Keratinocyte (primary cell): ENCODE measurements around the gene CHST8. TPM values are rescaled to one million over a fixed set of nuclear protein-coding genes. Genes with fewer than 3 reads are reported as not detected.

Experiments used
- DNase-seq: peaks from one replicate; pipeline ENCODE4 v3.0.0-alpha.2; 2011; ENCODE audit warnings: low read depth, missing footprints, low spot score
- FAIRE-seq: peaks from 2 replicates; lab custom pipeline; 2011; peaks lifted over from hg19 to GRCh38; lab: Jason Lieb, UNC
- H2AFZ ChIP-seq: 2 replicates; pipeline ENCODE4 v1.6.0; 2012; ENCODE audit warnings: low read length, control low read depth, inconsistent platforms; ENCODE audit not compliant: control insufficient read depth
- H3K27ac ChIP-seq: 2 replicates; pipeline ENCODE4 v1.5.1; 2011; ENCODE audit warnings: low read length; ENCODE audit not compliant: control insufficient read depth, insufficient read depth
- H3K27me3 ChIP-seq: 3 replicates; pipeline ENCODE4 v1.6.0; 2011; ENCODE audit warnings: low read length; ENCODE audit not compliant: control insufficient read depth, insufficient read depth; ENCODE audit errors: extremely low read depth
- H3K36me3 ChIP-seq, 2 experiments: 2 replicates in 1 of 2; 3 replicates in 1 of 2; pipeline ENCODE4 v1.5.1; 2011; ENCODE audit warnings: low read length in 2 of 2, mild to moderate bottlenecking in 1 of 2; ENCODE audit not compliant: control insufficient read depth in 2 of 2, insufficient read depth in 2 of 2; ENCODE audit errors: extremely low read depth in 1 of 2
- H3K4me1 ChIP-seq: 3 replicates; pipeline ENCODE4 v1.5.1; 2011; ENCODE audit warnings: low read length; ENCODE audit not compliant: control insufficient read depth, insufficient read depth; ENCODE audit errors: extremely low read depth
- H3K4me2 ChIP-seq: 3 replicates; pipeline ENCODE4 v1.6.0; 2011; ENCODE audit warnings: low read depth, low read length; ENCODE audit not compliant: control insufficient read depth, insufficient read depth; ENCODE audit errors: extremely low read depth
- H3K4me3 ChIP-seq, 3 experiments: fragments of 200-600 bp in 1 of 3; sonication (generic) in 1 of 3; 2 replicates in 2 of 3; 3 replicates in 1 of 3; pipeline ENCODE4 v1.5.1; 2011 to 2016; ENCODE audit warnings: low read length in 3 of 3, mild to moderate bottlenecking in 3 of 3, control low read depth in 2 of 3, inconsistent platforms in 1 of 3, low read depth in 1 of 3, mixed read lengths in 1 of 3, mixed run types in 1 of 3, moderate library complexity in 1 of 3; ENCODE audit not compliant: control insufficient read depth in 2 of 3, insufficient read depth in 2 of 3; ENCODE audit errors: extremely low read depth in 1 of 3
- H3K79me2 ChIP-seq: 2 replicates; pipeline ENCODE4 v1.6.0; 2012; ENCODE audit warnings: low read length; ENCODE audit not compliant: control insufficient read depth, insufficient read depth
- H3K9ac ChIP-seq: 3 replicates; pipeline ENCODE4 v1.6.0; 2011; ENCODE audit warnings: low read length; ENCODE audit not compliant: control insufficient read depth, insufficient read depth; ENCODE audit errors: extremely low read depth
- H3K9me1 ChIP-seq: 3 replicates; pipeline ENCODE4 v1.6.0; 2011; ENCODE audit warnings: low read length; ENCODE audit not compliant: control insufficient read depth, insufficient read depth; ENCODE audit errors: extremely low read depth
- H3K9me3 ChIP-seq: 2 replicates; pipeline ENCODE4 v1.5.1; 2012; ENCODE audit warnings: low read depth, low read length; ENCODE audit not compliant: control insufficient read depth
- H4K20me1 ChIP-seq: 3 replicates; pipeline ENCODE4 v1.6.0; 2011; ENCODE audit warnings: low read length; ENCODE audit not compliant: control insufficient read depth, insufficient read depth; ENCODE audit errors: extremely low read depth
- EZH2 ChIP-seq: IDR thresholded peaks from one replicate; pipeline ENCODE4 v1.6.1; 2012; ENCODE audit warnings: inconsistent platforms, mild to moderate bottlenecking, low read length, moderate library complexity
- dilution Hi-C: fragments of 300-500 bp; cut with MboI; formaldehyde crosslinking; loops from one replicate; pipeline ENCODE4 v1.7.0; 2020; ENCODE audit warnings: low sequenced_read_pairs; ENCODE audit not compliant: extremely low pct_ligation_motif_present
- polyA plus RNA-seq, 5 experiments: library from polyadenylated mRNA; depleted of rRNA in 3 of 5; stranded (reverse) in 3 of 5; stranded (forward) in 1 of 5; unstranded in 1 of 5; fragments of >200 nt; gene quantifications; 1 replicate in 1 of 5; 2 replicates in 3 of 5; 3 replicates in 1 of 5; pipeline versions ENCODE4 v1.2.1 to v1.2.3, GENCODE V29; 2011 to 2012; ENCODE audit warnings: missing spikeins in 2 of 5, low read depth in 1 of 5, low replicate concordance in 1 of 5
- TF ChIP-seq, protein P1 (sequence below), 3 experiments: IDR thresholded peaks in 1 of 3; conservative IDR thresholded peaks in 1 of 3; optimal IDR thresholded peaks in 1 of 3; 2 replicates in 2 of 3; 3 replicates in 1 of 3; pipeline versions ENCODE3 to v1.5.1; 2011; ENCODE audit warnings: low read length in 3 of 3, mild to moderate bottlenecking in 3 of 3, moderate library complexity in 2 of 3, control low read depth in 1 of 3, inconsistent platforms in 1 of 3; ENCODE audit not compliant: insufficient read depth in 2 of 3; ENCODE audit errors: extremely low read depth in 1 of 3

The CHST8 gene
- polyA plus RNA-seq, 1 donor (not counting 4 experiments of a cell fraction or from before 2014, with no cell fraction given): not detected

- Histone ChIP-seq H3K27ac (no peak overlapping the region), H3K9me1 (no peaks in the 10 kb centered on the region), H3K36me3 (no peaks in the 10 kb centered on the region), H3K4me1 (peaks cover 8% of the 10 kb centered on the region), H3K79me2 (no peaks in the 10 kb centered on the region), H4K20me1 (no peaks in the 10 kb centered on the region), H3K9me3 (no peaks in the 10 kb centered on the region), H2AFZ (no peak overlapping the region), H3K4me2 (no peak overlapping the region), H3K27me3 (peaks cover 27% of the 10 kb centered on the region), H3K4me3 (no peak overlapping the region), H3K9ac (no peak overlapping the region)
- dilution Hi-C loops: no loop called here
- TF ChIP-seq, protein P1, sequence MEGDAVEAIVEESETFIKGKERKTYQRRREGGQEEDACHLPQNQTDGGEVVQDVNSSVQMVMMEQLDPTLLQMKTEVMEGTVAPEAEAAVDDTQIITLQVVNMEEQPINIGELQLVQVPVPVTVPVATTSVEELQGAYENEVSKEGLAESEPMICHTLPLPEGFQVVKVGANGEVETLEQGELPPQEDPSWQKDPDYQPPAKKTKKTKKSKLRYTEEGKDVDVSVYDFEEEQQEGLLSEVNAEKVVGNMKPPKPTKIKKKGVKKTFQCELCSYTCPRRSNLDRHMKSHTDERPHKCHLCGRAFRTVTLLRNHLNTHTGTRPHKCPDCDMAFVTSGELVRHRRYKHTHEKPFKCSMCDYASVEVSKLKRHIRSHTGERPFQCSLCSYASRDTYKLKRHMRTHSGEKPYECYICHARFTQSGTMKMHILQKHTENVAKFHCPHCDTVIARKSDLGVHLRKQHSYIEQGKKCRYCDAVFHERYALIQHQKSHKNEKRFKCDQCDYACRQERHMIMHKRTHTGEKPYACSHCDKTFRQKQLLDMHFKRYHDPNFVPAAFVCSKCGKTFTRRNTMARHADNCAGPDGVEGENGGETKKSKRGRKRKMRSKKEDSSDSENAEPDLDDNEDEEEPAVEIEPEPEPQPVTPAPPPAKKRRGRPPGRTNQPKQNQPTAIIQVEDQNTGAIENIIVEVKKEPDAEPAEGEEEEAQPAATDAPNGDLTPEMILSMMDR (optimal IDR thresholded peaks at IDR 0.05 in 1 of 3, IDR thresholded peaks at IDR 0.05 in 1 of 3, conservative IDR thresholded peaks at IDR 0.05 in 1 of 3; ENCODE audit: extremely low read depth in 1 of 3, insufficient read depth in 2 of 3, low read length in 3 of 3): no peak
- no peak for TF ChIP-seq EZH2
- DNase-seq (no peak), FAIRE-seq (no peak)
Measured at GRCh38 chr19:33781996-33782395, 160.2 kb downstream of the CHST8 start.

- no peaks in the 10 kb centered on the region for H3K79me2 ChIP-seq
- H3K4me2 ChIP-seq: no peak overlapping the region
- peaks cover 5% of the 10 kb centered on the region for H3K4me1 ChIP-seq
- H3K4me3 ChIP-seq: no peak overlapping the region
- no peak overlapping the region for H3K9ac ChIP-seq
- dilution Hi-C loops: no loop called here
- H3K27me3 ChIP-seq: peaks cover 15% of the 10 kb centered on the region
- TF ChIP-seq EZH2: no peak
- TF ChIP-seq, protein P1 (optimal IDR thresholded peaks at IDR 0.05 in 1 of 3, IDR thresholded peaks at IDR 0.05 in 1 of 3, conservative IDR thresholded peaks at IDR 0.05 in 1 of 3; ENCODE audit: extremely low read depth in 1 of 3, insufficient read depth in 2 of 3, low read length in 3 of 3): no peak
- no peaks in the 10 kb centered on the region for H3K9me1 ChIP-seq
- FAIRE-seq: no peak
- no peaks in the 10 kb centered on the region for H4K20me1 ChIP-seq
- no peak for DNase-seq
- H3K27ac ChIP-seq: no peak overlapping the region
- H3K9me3 ChIP-seq: no peaks in the 10 kb centered on the region
- H2AFZ ChIP-seq: no peak overlapping the region
- H3K36me3 ChIP-seq: no peaks in the 10 kb centered on the region
Measured at GRCh38 chr19:33784432-33784831, 162.7 kb downstream of the CHST8 start.
